A673 (cell line): ENCODE data around the gene DSCAML1.

Experiments used
- EZH2 ChIP-seq: fragments of 200-600 bp; sonication (generic); IDR thresholded peaks from 2 replicates; pipeline ENCODE4 v1.6.1; 2017; ENCODE audit warnings: borderline replicate concordance, low read depth, mild to moderate bottlenecking, mixed read lengths, antibody characterized with exemption, low read length; ENCODE audit not compliant: poor library complexity, severe bottlenecking
- TF ChIP-seq, protein P1 (sequence below): fragments of 300-800, 200-600 bp; sonication (generic); conservative IDR thresholded peaks from 2 replicates; pipeline ENCODE4 v1.5.1; 2017; ENCODE audit warnings: low read depth, mild to moderate bottlenecking, antibody characterized with exemption, low read length, moderate library complexity, mixed read lengths

DNA sequence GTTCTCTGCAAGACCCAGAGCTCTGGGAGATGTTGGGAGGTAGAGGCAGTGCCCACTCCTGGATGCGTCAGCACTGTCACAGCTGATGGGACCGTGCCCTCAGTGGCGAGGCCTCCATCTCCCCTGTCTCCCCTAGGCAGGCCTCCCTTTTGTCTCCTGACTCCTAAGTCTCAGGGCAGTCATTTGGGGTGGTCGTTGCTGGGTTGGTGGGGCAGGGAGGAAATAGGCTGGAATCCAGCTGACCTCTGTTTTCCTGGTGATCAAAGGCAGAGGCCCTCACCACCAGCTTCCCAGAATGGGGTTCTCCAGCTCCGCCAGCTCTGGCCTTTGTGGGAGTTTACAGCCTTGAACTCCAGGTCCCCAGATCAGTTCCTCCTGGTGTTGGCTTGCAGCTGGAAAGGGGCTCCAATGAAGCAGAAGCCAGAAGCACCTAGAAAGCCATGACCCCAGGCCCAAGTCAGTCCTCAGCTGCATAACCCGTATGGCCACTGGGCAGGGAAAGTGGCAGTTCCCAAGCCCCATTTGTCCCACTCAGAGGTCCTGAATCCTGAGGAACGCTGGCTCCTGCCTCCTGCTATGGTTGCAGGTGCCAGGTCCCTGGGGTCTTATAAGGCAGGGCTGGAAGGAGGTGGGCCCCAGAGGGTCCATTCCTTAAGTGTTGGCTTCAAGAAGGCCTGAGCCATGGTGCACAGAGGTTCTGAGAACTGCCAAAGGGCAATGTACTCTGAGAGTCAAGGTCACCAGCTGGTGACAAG is 34.8 kb upstream of the DSCAML1 start:
- TF ChIP-seq, protein P1, sequence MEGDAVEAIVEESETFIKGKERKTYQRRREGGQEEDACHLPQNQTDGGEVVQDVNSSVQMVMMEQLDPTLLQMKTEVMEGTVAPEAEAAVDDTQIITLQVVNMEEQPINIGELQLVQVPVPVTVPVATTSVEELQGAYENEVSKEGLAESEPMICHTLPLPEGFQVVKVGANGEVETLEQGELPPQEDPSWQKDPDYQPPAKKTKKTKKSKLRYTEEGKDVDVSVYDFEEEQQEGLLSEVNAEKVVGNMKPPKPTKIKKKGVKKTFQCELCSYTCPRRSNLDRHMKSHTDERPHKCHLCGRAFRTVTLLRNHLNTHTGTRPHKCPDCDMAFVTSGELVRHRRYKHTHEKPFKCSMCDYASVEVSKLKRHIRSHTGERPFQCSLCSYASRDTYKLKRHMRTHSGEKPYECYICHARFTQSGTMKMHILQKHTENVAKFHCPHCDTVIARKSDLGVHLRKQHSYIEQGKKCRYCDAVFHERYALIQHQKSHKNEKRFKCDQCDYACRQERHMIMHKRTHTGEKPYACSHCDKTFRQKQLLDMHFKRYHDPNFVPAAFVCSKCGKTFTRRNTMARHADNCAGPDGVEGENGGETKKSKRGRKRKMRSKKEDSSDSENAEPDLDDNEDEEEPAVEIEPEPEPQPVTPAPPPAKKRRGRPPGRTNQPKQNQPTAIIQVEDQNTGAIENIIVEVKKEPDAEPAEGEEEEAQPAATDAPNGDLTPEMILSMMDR, result no peak
- no peak for TF ChIP-seq EZH2
